Peyer's patch (tissue), 4 donors: ENCODE measurements around the gene MMAB.

Experiments used
- CTCF ChIP-seq, 6 experiments: fragments of 450-650 bp in 4 of 6; fragments of 200-600 bp in 2 of 6; sonication (generic) in 1 of 6; IDR thresholded peaks; one replicate each; pipeline ENCODE4 v1.5.1; 2017 to 2019; ENCODE audit warnings: antibody characterized with exemption in 6 of 6, mild to moderate bottlenecking in 3 of 6, moderate library complexity in 1 of 6
- POLR2A ChIP-seq, 2 donors: fragments of 450-650 bp; IDR thresholded peaks; one replicate each; pipeline ENCODE4 v1.5.1; 2017; ENCODE audit warnings: antibody characterized with exemption in 2 of 2, mild to moderate bottlenecking in 2 of 2, moderate library complexity in 2 of 2

- TF ChIP-seq CTCF (IDR thresholded peaks at IDR 0.05) (no peak), POLR2A (IDR thresholded peaks at IDR 0.05) (no peak)
Measured at GRCh38 chr12:109560867-109561710, 12.2 kb downstream of the MMAB start.
